GM12873 (cell line): ENCODE measurements around the gene CHRNA4.

Source experiments
- CTCF ChIP-seq: IDR thresholded peaks from 2 replicates; pipeline ENCODE4 v1.5.1; 2012; ENCODE audit warnings: low read depth, mild to moderate bottlenecking, moderate library complexity, low read length, control low read depth; ENCODE audit not compliant: insufficient read depth; ENCODE audit errors: missing control alignments

The CHRNA4 gene

GRCh38 chr20:63328026-63328700 is 33.0 kb downstream of the CHRNA4 start:
- no peak for TF ChIP-seq CTCF

- no peak for TF ChIP-seq CTCF
Observed at GRCh38 chr20:63327231-63327745, 33.9 kb downstream of the CHRNA4 start.

- no peak for TF ChIP-seq CTCF
Observed at GRCh38 chr20:63326314-63327230, 34.6 kb downstream of the CHRNA4 start.

GRCh38 chr20:63325554-63326313 is 35.4 kb downstream of the CHRNA4 start:
- no peak for TF ChIP-seq CTCF

- TF ChIP-seq CTCF: no peak
Observed at GRCh38 chr20:63325021-63325471, 36.1 kb downstream of the CHRNA4 start.

GRCh38 chr20:63323357-63323981 is 37.7 kb downstream of the CHRNA4 start:
- no peak for TF ChIP-seq CTCF

GRCh38 chr20:63322933-63323273 is 38.2 kb downstream of the CHRNA4 start:
- TF ChIP-seq CTCF: no peak
